Right lung (tissue), 5 donors: ENCODE measurements around the gene HOXC9. TPM values are rescaled to one million over a fixed set of nuclear protein-coding genes. Genes with fewer than 3 reads are reported as not detected.

ENCODE experiments used
- DNase-seq, 2 donors: peaks; one replicate each; pipeline ENCODE4 v3.0.0-alpha.2; 2013
- polyA plus RNA-seq, 5 donors: library from polyadenylated mRNA; unstranded; fragments of 120-200 nt; gene quantifications; one replicate each; pipeline versions ENCODE4 v1.2.1 to v1.2.3, GENCODE V29; 2013; ENCODE audit warnings: inconsistent platforms in 1 of 5, low replicate concordance in 1 of 5; ENCODE audit not compliant: insufficient read length in 5 of 5, insufficient read depth in 1 of 5

Gene HOXC9
- polyA plus RNA-seq, 5 donors: 0.20 to 2.1 (median 0.34) TPM

DNA sequence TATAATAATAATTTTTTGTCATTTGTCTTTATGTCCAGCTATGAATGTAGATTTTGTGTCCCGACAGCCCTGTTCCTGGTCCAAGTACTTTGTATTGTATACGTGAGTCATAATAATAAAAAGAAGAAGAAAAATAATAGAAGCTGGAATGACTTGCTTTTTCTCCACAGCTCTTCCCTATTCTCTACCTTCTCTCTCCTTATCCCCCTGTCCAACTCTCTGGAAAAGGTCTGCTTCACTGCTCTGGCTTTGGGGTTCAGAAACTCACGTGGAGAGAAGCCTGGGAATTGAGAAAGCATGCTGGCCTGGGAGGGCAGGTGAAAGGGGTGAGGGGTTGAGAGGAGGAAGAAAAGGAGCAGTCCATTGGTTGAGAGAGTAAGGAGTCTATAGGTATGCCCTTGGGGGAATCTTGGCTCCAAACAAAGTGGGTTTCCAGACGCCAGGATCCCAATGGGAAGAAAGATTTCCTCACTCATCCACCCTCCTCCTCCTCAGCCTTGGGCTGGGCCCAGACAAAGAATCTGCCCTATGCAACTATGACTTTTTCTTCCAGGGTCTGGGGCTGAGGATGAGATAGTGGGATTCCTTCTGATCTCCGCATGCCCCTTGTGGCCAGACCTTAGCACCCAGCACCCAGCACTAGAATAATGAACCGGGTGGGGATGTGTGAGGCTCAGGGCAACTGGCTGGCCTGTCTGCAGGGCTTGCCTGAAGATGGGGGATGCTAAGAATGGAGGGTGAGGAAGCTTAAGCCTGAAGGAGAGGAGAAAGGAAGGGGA, 12.9 kb downstream of the HOXC9 start:
- DNase-seq: no peak

DNA sequence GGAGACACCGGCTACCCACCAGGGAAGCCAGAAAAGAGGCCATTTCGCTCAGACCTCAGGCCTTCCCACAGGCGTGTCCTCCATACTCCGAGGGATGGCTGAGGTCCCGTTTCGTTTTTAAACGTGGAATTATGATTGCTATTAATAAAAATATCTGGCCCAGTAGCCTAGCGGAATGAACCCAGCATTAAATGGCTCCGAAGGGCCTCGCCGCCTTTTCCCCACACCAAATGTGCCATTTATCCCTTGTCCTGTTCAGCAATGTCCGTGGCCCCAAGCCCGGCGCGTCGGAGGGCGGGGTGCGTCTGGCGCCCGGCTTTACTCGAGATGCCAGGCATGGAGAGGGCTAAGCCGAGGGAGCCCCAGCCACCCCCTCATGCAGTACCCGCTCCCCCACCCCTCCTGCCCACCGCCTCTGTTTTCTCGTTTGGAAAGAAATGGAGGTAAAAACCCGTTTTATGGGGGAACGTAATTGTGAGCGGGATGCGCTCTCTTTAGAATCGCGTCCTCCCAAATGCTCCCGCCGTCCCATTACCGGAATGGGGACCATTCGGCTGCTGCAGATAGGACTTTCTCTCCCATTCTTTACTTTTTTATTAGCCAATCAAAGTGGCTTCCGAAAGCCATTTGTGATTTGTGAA, 14.5 kb downstream of the HOXC9 start:
- no peak for DNase-seq

DNA sequence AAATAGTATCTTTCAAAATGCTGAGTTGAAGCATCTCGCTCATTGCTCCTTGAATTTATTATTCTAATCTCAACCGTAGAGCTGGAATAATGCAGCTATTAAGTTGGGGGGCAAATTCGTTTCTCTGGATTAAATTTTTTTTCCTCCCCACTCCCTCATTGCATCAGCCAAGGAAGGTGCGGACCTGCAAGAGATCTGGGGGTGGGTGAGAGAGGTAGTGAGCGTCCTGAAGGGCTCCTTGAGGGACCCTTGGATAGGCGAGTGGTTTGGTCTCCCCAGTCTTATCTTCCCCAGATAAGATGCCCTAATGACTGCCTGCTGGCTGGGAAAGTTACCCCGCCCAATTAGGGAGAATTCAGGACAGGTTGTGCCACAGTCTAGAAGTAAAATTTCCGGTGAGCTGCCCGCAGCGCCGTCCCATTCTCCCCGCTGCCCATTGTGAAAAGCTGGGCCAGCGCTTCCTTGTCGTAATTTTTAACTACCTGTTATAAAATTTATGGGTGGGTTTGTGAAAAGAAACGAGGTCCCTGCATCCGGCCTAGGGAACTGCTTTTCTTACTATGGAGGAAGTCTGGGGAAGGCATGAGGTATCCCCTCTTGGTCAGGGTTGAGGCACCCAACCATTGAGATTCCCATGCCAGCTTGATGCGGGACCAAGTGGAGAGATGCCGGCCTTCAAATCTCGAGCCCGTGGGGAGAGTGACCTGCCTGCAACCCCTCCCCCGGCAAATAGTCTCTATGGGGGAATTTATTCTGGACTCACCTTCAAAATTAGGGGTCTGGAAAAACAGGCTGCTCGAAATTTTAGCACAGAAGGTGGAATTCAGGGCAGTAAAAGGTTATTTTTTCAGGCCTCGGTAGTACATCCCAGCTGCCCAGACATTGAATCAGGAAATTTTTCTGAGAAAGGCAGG, 15.3 kb downstream of the HOXC9 start:
- peak in 1 of 2 donors; percentile 15 for DNase-seq

DNA sequence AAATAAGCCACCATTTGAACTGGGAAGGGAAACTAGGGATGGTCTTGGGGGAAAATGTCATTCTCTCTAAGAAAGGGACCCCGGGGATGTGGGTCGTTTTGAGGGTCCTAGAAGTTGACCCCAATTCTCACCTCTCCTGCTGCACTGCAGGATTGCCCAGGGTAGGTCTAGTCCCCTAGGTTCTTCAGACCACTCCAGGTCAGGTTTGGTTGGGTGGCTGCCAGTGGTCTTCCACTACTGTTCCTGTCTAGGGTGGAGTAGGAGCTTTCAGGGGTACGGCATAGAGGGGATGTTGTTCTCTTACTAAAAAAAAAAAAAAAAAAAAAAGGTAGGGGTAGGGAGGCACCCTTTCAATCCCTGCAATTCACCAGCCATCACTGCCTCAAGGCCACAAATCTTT, 16.1 kb downstream of the HOXC9 start:
- no peak for DNase-seq

DNA sequence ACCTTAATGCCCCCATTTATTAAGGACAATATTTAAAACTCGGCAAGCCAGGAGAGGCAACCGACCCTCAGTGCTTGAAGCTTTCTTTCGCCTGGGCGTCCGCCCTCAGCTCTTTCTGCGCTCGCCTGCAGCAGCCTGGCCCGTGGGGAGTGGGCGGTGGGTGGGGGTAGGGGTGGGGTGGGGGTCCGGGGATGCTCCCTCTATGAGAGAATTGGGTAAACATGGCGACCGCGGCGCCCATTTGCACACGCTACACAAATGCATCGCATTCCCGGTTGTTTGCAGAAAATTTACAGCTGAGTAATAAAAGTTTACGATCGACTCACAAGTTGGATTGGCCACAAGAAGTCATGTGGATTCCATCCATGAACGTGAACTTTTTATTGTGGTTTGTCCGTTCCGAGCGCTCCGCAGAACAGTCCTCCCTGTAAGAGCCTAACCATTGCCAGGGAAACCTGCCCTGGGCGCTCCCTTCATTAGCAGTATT, 16.6 kb downstream of the HOXC9 start:
- no peak for DNase-seq

DNA sequence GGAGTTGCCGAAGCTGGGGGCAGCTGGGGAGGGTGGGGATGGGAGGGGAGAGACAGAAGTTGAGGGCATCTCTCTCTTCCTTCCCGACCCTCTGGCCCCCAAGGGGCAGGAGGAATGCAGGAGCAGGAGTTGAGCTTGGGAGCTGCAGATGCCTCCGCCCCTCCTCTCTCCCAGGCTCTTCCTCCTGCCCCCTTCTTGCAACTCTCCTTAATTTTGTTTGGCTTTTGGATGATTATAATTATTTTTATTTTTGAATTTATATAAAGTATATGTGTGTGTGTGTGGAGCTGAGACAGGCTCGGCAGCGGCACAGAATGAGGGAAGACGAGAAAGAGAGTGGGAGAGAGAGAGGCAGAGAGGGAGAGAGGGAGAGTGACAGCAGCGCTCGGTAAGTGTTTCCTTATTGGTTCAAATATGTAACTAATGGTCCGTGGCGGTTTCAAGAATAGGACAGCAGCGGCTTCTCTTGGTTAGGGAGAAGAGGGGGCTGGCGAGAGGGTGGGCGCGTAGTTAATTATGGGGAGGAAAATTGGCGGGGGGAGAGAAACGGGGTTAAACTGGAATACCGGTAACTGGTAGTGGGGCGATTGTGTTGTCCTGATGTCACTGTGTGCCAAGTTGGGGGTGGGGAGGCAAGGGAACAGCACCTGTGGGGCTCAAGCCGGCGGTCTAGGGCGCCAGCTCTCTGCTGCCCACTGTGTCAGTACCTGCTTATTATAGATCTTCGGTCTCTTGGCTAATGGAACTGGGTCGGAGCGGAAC, 17.2 kb downstream of the HOXC9 start:
- no peak for DNase-seq

DNA sequence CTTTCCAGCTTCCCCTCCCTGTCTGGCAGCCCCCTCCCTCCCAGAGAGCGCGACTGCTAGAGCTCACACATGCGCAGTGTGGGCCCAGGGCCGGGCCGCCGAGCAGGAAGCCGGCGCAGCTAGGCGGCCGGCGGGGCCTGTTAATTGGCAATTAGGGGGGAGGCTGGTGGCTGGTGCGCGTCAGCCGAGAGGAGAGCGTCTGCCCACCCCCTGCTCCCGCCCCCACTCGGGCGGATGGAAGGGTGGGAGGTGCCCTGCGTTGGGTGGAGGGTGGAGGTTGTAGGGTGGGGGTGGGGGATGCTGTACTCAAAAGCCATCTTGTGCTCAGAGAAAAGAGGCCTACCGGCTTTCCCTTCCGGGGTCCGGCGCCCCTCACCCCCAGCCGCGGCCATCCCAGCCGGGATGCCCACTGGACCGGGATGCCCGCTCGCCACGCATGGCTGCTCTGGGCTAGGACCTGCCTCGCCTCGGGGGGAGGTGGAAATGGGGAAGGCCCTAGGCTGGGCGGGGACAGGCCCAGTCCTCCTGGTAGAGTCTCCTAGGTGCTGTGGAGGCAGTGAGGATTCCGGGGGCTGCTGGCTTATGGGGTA, 18.0 kb downstream of the HOXC9 start:
- DNase-seq: peak in 1 of 2 donors; percentile 71

DNA sequence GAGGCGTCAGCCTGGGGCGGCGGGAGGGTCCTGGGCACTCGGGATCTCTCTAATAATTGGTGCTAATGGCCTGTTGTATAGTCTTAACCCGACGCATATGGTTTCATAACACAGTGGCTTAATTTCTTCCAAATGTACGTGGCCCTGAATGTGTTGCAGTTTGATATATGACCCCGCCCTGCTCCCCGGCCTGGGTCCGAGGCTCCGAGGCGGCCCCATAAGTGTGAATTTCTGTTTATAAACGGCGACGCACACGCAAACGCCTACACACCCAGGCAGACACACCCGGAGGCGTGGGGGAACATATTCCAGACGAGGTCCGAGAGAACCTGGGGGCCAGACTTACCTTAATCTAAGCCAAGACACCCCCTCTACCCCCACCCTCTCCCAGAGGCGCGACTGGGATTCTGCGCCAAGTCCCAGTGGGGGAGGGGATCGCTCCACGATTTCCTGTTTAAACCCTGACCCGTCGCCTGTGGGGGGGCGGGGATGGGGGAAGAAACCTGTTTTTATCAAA, 18.6 kb downstream of the HOXC9 start:
- DNase-seq: no peak

DNA sequence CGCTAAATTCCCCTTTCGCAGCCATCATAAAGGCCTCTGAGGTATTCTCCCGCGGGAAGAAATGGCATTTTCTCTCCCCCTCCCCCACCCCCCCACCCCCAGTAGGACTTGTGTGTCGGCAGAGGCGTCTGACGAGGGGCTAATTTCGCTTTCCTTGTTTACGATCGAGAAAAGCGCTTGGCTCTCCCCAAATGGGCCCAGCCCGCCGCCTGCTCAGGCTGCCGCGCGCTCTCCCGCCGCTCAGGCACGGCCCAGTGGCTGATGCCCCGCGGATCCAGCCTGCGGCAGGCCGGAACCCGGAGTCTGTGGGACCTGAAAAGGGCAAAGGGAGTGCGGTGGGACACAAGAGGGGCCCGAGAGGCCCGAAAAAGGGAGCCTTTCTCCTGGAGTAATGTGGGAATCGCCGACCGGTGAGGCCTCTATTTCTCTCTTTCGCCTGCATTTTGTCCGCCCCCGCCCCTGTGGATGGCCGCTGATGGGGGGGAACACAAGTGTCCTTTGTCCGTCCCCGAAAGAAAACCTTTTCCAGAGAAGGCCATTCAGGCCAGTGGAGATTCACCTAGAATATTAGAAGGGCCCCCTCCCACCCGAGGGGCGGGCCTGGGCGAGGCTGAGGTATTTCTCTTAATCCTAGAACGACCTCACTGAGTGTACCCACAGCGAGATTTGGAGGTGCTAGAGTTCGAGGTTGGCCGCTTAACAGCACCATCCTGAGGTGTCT, 19.3 kb downstream of the HOXC9 start:
- no peak for DNase-seq

DNA sequence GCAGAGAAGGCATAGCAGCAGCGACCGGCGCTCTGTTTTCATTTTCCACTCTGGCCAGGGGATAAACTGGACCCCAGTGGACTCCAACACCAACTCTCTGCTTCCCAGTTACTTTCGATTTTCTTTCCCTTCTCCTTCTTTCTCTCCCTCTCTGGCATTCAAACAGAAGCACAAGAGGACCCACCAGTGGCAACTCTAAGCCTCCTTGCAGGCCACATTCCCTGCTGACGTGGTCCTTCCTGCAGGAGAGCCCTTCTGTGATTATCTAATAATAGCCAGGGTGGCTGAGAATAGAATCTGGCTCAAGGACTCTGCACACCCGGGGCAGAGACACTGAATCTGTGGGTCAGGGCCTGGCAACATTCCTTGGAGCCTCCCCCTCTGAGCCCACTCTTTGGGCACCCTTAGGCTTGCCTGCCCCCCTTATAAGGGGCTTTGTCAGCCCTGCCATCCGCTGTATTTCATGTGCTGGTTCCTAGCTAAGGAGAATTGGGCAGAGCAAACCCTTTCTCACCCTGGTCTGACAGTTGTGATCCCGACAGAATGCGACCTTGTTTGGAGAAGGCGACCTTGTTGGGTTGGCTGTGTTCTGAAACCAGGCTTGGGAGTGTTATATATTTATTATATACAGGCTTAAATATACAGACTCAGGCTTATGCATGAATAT, 20.1 kb downstream of the HOXC9 start:
- DNase-seq: no peak

DNA sequence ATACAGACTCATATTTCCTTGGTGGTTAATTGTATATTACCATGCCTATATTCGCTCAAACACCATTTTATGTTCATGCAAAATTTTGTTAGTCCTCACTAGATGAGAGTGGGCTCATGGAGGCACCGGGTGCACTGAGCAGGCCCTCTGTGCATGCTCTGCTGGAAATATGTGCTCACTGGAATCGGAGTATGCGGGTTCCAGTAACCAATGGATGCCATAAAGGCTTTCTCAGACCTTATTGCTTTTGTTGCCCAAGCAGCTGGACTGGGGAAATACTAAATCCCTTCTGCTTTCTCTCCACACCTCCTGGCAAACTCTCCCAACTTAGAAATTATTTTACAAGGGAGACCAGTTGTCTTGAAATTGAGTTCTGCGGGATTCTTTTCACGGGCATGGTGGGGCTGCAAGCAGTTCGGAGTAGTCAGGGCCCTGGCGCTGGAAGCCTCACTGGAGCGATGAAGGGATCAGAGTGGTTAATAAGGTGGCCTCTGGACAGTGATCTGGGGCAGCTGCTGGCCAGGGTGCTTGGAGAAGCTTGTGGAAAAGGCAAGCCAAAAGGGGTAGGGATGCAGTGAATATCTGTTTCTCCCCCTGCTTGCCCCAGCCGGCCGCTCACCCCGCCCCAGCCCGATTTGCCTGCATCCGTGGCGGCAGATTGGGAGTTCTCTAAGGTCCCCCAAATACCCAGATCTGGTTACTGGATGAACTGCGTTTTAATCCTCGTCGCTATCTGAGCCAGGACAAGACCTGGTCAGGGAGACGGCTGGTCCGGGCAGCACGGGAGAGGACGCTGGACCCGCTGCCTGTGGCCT, 20.8 kb downstream of the HOXC9 start:
- no peak for DNase-seq

DNA sequence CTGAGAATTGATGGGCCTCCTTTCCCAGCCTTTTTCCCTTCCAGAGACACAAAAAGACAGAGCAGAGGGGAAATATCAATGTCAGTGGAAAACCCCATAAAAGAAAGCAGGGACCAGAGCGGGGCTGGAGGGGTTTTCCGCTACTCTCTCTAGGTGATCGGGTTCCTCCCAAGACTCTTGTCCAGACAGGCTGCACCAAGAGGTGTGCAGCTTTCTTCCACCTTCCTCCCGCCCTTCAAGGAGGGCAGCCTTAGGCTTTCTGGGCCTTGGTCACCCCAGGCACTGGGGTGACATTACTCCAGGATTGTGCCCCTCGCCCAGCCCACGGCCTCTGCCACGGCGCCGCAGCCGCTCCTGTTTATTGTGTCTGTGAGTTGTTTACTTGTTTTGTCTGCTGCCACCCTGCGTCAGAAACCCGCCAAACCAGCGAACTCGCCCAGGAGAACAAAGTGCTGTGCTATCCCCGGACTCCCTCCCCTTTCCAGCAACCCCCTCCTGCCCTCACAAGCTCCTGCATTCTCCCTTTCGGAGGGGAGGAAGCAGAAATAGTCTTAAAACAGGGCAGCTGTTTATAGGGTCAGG, 21.6 kb downstream of the HOXC9 start:
- no peak for DNase-seq

DNA sequence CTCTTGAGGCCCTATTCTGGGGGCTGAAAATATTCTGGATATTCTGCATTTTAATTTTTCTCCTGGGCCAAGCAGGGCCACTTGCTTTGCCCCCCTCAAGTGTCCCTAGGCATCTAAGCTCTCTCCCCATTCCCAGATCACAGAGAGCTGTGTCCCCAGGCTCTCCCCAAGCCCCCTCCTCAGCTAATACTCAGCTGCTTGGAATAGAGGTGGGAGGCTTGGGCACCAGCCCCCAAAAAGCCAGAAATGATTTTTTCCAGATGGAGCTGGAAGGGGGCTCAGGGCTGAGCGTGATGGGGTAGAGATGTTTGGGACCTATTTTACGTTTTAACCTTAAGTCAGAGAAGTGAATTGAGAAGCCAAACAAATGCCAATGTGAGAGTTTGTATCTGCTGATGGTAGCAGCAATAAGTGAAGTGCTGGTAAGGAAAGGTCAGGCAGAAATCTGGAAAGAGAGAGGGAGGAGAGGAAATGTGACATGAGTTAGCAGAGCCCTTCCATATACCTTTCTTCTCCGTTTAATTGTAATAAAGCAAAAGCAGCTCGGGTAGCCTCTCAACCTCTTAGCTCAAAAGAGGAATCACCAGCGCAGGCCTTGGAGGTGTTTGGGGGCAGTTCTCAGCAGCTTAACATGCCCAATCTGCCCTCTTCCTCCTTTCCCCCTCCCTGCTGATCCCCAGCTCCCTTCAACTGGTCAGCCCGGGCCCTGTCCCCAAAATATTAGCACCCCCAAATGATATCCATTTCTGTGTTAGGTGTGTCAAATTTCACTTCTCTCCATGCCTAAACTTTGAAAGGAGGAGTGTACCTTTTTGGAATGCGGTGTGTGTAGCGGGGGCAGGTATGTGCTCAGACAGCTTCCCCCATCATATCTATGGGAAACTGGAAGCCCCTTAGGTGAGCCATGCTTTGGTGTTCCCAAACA, 23.3 kb downstream of the HOXC9 start:
- no peak for DNase-seq

DNA sequence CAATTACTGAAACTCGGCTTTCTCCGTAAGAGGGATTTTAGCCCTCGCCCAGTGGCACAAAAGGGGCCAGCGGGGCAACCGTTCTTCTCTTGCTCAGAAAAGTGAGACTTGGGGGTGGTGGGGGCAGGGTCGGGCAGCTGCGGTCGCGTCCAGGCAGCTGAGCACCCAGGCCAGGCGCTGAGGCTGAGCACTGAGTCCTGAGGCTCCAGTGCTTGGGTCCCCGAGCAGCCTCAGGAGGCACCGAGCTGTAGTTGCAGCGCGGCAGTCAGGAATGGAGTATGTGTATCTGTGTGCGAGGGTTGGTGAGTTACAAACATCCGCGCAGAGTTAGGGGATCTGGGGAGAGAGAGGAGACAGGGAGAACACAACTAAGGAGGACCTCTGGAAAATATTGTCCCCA, 24.2 kb downstream of the HOXC9 start:
- no peak for DNase-seq

DNA sequence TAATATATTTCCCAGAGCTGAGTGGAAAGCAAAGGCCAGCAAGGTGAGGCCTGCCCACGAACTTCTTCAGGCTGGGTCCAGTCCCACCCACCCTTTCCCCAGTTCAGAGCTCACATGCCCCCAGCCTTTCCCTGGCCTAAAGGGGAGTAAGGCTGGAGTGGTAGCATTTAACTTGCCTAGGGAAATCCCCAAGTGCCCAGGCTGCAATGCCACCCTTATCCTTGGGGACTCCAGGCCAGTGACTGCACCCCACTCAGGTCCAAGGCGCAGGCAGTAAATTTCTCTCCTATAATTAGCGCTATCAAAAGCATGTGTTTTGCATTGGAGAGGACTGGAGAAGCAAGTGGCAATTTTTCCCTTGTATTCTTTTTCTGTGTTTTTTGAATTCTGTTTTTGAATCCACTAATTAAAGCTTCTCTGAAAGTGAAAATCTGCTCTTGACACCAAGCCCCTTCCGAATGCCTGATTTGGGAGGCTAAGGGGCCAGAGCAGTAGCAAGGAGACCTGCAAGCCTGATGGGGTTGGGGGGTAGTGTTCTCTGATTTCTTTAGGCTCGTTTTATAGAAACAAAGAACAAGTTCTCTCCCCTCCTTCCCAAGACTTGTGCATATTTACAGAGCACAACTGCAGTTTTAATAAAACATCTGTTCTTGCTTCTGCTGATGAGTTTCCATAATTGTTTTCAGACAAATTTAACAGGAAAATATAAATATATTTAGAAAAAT, 24.8 kb downstream of the HOXC9 start:
- no peak for DNase-seq
